GM12878 (cell line): ENCODE measurements around the gene TM9SF4.

Experiments used
- GABPA ChIP-seq: IDR thresholded peaks from 2 replicates; pipeline ENCODE4 v1.6.1; 2014; ENCODE audit warnings: antibody characterized with exemption, low read depth, mild to moderate bottlenecking, inconsistent platforms
- MYC ChIP-seq: IDR thresholded peaks from 2 replicates; pipeline ENCODE4 v1.6.1; 2011; ENCODE audit warnings: mild to moderate bottlenecking, low read length, moderate library complexity, inconsistent platforms; ENCODE audit not compliant: insufficient read depth, insufficient replicate concordance, insufficient read length, severe bottlenecking
- POLR2AphosphoS5 ChIP-seq: IDR thresholded peaks from 2 replicates; pipeline ENCODE4 v1.6.1; 2011; ENCODE audit warnings: mild to moderate bottlenecking, low read length, inconsistent platforms
- RAD21 ChIP-seq: IDR thresholded peaks from 2 replicates; pipeline ENCODE4 v1.6.1; 2011; ENCODE audit warnings: mild to moderate bottlenecking, low read depth, low read length, moderate library complexity; ENCODE audit not compliant: insufficient read depth
- RFX5 ChIP-seq: IDR thresholded peaks from 2 replicates; pipeline ENCODE4 v1.6.1; 2011; ENCODE audit warnings: low read depth, low read length, improper control_type of control experiment
- ZNF274 ChIP-seq: IDR thresholded peaks from one replicate; pipeline ENCODE4 v1.8.0; 2011; ENCODE audit not compliant: insufficient read length, insufficient read depth
- TF ChIP-seq, protein P1 (sequence below), 3 experiments: IDR thresholded peaks in 2 of 3; conservative IDR thresholded peaks in 1 of 3; 2 replicates each; pipeline ENCODE4 v1.5.1; 2011; ENCODE audit warnings: low read depth in 3 of 3, low read length in 3 of 3, mild to moderate bottlenecking in 3 of 3, control low read depth in 2 of 3, moderate library complexity in 2 of 3, inconsistent platforms in 1 of 3, mixed read lengths in 1 of 3; ENCODE audit not compliant: control insufficient read depth in 2 of 3, insufficient read depth in 1 of 3; ENCODE audit errors: extremely low read depth in 1 of 3

GRCh38 chr20:32164984-32165735 is 55.6 kb downstream of the TM9SF4 start:
- TF ChIP-seq POLR2AphosphoS5 (no peak), MYC (no peak), ZNF274 (no peak), GABPA (no peak), RAD21 (no peak), RFX5 (no peak)
- TF ChIP-seq, protein P1, sequence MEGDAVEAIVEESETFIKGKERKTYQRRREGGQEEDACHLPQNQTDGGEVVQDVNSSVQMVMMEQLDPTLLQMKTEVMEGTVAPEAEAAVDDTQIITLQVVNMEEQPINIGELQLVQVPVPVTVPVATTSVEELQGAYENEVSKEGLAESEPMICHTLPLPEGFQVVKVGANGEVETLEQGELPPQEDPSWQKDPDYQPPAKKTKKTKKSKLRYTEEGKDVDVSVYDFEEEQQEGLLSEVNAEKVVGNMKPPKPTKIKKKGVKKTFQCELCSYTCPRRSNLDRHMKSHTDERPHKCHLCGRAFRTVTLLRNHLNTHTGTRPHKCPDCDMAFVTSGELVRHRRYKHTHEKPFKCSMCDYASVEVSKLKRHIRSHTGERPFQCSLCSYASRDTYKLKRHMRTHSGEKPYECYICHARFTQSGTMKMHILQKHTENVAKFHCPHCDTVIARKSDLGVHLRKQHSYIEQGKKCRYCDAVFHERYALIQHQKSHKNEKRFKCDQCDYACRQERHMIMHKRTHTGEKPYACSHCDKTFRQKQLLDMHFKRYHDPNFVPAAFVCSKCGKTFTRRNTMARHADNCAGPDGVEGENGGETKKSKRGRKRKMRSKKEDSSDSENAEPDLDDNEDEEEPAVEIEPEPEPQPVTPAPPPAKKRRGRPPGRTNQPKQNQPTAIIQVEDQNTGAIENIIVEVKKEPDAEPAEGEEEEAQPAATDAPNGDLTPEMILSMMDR (IDR thresholded peaks at IDR 0.05 in 2 of 3, conservative IDR thresholded peaks at IDR 0.05 in 1 of 3; ENCODE audit: control insufficient read depth in 2 of 3, extremely low read depth in 1 of 3, insufficient read depth in 1 of 3, low read depth in 3 of 3, low read length in 3 of 3): no peak
